GM19372 (cell line): ENCODE measurements around the gene ANKFN1.

Source experiments
- ATAC-seq: cut with Tn5 transposase; IDR thresholded peaks from one replicate; pipeline ENCODE4 v1.9.1; 2021; ENCODE audit warnings: mild to moderate bottlenecking, low read depth, moderate library complexity; ENCODE audit not compliant: unreplicated experiment

The ANKFN1 gene

DNA sequence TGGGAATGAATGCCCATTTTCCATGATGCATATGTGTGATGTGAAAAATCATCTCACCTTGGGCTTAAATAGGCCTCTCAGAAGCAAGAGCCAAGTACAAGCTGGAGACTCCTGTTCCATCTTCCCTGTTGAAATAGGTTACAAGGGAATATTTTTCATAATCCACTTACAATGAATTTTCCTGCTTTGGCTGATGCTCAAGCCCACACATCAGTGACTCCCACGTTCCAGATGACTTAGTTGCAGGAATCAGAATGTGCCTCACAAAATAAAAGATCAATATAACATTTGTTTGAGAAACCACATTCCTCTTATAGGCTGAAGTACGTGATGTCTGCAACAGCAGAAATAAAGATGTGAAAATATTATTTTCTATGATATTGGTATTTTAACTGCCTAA, 24.1 kb downstream of the ANKFN1 start:
- ATAC-seq = no peak

DNA sequence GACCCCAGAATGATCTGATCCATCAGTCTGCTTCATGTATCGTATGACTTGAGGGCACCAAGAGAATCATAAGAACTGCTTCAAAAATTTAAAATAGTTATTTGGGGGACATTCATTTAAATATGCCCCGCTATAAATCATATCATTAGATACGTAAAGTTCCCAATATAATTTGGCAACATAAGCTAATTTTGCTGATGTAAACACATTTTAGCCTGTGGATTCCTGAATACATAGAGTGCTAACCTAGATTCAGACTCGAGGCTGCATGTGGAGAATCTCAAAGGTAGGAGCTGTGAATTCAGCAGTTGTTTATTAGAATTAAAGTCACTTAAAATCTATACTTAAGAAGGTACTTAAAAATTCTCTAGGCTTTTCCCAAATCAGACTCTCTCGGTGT, 24.9 kb downstream of the ANKFN1 start:
- no peak for ATAC-seq

DNA sequence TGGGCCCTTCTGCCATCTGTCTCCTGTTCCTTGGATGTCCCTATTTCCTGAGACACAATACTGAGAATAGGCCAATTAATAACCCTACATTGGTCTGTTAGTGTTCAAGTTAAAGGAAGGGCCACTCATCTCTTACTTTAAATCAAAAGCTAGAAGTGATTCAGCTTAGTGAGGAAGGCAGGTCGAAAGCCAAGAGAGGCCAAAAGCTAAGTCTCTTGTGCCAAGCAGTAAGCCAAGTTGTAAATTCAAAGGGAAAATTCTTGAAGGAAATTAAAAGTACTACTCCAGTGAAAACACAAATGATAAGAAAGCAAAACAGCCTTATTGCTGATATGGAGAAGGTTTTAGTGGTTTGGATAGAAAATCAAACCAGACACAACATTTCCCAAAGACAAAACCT, 28.8 kb downstream of the ANKFN1 start:
- ATAC-seq = no peak

DNA sequence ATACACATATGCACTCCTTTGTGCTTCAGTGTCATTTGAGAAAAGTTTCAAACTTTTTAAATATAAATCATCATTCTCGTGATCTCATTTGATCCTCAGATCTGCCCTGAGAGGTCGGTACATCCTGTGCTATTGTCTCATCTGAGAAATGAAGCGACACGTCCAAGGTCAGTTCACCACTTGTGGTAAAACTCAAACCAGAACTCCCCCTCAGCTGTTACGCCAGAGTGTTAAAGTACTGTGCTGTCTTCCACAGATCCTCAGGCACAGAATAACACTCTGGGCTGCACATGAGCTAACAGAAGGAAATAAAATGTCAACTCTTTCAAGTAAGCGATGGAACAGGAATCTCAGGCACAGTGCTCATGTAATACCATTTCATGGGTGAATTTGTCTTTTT, 31.4 kb downstream of the ANKFN1 start:
- no peak for ATAC-seq

DNA sequence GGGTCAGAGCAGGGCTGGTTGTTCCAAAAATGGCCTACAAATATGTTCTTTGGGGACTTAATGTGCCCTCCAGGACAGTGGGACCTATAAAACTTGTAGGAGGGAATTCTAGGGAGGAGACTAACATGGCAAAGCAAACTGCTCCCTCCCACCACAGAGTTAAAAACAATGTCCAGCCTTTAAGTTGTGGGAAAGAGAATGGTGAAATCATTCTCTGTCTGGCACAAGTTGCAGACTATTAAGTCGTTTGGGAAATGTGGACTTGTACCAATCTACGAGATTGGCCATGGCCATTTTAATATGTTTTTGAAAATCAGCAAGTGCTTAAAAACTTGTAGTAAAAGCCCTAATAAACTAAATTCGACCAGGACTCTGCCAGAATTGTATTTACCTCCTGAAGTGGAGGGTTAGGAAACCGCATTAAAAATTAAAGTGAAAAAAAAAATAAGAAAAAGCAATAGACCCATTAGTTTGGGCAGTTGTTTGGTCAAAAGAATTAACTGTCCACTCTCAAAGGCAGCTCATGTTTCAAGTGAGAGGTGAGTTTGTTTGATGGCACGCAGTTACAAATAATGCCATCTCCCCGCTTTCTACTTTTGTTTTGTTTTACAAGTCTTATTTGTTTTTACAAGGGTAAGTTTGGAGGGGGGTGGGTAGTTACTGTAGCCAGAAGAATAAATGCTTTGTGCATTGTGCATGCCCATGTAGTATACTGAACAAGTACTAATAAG, 32.4 kb downstream of the ANKFN1 start:
- ATAC-seq = no peak

DNA sequence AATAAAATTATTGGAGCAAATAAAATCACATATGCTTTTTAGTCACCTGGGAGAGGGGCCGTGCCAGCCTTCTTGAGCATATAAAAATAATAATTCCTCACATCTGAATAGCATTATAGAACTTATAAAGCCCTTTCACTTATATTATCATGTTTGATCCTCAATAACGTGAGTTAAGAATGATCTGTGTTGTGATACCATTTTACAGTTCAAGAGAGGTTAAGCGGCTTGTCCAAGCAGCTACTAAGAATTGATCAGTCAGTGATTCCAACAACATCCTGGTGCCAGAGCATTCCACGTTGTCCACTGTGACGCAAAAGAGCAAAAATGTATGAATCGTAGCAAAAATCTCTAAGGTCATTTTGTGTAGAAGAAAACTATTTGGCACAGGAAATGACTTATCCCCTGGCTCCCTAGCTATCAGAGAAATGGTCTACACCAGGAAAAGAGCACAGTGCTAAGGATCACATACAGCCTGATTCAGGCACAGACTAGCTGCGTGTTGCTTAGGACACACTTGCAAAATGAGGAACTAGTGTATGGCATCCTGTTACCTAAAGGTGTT, 33.0 kb downstream of the ANKFN1 start:
- ATAC-seq = no peak

DNA sequence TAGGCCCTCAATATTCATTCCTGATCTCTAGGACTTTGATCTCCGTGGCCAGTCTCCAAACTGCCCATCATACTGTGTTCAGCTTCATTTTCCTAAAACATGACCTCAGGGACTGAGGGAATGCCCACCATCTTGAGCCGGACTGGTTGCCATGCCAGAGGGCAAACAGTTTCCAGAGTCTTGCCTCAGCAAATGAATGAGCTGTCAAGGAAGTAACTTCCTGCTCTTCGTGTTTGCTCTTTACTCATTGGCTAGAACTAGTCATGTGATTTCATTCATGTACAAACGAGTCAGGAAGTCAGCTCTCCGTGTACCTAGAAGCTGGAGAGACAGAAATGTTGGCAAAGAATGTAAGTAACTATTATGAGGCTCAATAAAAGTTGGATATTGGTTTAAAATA, 50.2 kb downstream of the ANKFN1 start:
- ATAC-seq = no peak

DNA sequence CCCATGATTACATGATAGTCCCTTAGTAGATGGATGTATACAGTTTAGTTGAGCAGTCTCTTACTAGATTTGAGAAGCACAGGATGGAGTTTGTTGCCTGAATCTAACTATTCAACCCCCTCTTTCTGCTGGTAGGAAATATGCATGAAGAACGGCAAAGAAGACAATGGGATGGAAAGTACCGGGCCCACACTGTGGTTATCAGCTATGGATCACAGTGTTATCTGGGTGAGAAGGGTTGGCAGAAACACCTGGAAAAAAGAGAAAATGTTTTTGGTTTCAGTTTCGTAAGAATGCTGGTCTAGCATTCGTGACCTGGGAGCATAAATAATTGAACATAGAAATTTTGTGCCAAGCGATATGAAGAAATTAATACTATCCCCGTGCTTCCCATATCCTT, 53.1 kb downstream of the ANKFN1 start:
- ATAC-seq = no peak

DNA sequence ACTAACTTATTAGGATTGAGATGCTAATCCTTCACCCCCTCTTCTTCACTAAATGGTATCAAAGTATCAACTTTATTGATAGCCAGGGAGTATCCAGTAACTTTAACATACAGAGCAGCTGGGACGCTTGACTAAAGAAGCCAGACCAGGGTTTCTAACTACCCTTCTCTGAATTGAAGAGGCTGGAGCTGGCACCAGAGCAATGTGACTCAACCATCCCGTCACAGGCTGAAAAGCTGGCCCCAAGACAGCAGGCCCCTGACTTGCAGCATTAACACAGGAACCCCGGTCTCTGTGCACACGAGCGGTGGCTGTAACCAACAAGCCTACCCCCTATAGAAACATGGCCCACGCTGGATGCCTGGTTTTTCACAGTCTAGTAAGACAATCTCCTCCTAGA, 59.8 kb downstream of the ANKFN1 start:
- ATAC-seq = no peak

DNA sequence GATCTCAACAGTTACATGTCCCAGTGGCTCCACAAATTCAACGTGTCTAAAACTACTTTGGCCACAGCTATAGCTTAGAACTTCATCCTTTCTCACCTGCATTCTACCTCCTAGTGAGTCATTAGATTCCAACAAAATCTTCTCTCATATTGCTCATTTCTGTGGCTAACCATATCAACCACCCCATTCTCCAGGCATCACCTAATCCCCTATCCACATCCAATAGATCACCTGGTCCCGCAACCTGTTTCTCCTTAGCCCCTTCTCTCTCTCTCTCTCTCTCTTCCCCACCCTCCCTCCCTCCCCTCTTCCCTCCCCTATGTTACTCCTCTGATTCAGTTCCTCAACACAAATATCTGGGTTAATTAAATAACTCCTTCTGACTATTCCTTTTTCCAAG, 64.6 kb downstream of the ANKFN1 start:
- ATAC-seq = no peak

DNA sequence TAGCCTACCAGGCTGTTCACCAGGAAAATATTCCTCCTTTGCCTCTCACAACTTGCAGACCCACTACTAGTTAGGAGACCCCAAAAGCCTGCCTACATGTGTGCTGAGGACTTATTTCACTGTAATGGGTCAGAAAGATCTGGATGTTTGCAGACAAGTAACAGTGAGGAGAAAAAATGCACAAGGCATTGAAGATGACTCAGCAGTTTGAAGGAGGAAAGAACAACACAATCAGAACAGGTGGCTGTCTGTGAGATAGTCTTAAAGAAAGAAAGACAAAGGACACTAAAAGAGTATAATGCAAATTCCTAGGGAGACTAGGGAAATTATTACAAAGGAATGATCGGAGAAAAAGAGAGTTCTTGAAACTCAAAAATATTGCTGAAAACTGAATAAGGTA, 69.0 kb downstream of the ANKFN1 start:
- ATAC-seq = no peak

DNA sequence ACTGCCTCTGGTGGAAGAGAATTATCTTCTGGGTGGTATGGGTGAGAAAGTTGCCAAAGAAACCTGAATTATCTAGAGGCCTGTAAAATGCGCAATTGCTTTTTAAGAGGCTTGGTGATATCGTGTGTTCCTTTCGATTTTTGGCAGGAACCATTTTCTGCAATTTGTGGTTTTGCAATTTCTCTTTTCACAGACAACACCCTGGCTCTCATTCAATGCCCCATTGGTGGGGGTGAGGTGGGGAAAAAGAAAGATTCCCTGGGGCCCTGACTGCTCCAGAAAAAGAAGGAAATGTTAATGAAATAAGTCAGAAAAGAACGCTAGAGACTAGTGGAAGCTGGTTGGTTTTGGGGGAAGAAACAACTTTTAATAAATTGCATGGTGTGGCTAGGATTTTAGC, 77.4 kb downstream of the ANKFN1 start:
- ATAC-seq = no peak

DNA sequence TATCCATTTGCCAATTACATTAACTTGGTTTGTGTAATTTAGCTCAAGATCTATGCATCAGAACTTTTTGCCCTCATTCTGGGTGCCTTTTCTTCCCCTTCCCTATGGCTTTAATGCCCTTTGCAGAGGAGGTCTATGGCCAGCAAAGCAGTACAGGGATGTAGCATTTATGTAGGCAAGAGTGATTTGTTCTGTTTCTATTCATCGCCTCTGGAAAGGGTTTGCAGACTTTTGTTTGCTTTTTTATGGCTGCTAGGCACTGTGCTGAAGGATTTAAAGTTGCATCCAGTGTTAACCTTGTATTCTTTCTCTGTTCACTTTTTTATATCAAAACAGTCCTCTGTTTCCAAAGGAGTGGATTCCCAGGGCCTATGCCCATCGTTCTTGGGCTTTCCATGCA, 78.0 kb downstream of the ANKFN1 start:
- no peak for ATAC-seq

DNA sequence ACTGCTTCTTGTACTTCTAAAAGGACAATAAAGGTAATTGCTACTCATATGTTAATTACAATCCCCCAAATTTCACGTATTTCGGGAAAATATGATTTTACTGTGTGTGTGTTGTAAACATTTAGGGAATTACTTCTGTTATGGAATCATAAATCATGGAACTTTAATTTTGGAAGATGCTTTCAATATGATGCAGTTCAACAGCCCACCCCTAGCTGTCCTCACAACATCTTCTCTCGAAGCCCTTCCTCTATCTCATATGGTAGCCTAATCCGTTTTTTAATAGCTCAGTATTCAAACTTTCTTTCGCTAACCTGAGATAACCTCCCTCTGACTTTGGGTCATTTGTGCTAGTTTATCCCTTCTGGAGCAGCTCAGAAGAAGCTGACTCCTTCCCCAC, 78.4 kb downstream of the ANKFN1 start:
- ATAC-seq = no peak

DNA sequence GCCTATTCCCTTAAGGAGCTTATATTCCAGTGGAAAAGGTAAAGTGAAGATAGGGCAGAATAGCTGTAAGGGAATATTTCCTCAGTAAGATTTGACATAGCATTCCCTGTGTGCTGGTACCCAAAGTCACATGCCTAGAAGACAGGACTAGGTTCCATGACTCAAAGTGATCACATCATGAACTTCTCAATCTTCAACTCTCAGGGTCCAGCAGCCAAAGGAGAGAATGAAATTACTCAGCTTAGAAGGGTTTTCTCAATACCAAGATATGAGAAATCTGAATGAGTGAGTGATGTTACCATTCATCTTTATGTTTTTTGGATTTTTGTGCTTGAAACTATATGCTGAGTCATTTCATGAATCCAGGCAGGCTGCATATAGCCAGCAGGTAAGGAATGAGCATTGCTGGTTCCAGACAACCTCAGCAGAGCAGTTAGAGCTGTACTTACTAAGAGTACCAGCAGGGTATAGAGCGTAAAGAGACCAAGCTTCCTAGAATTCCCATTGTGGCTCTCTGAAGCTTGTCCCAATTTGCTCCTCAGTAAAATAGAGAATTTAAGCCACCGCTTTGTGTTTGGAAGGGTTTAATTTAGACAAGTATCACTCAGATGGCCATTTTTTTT, 91.1 kb downstream of the ANKFN1 start:
- no peak for ATAC-seq

DNA sequence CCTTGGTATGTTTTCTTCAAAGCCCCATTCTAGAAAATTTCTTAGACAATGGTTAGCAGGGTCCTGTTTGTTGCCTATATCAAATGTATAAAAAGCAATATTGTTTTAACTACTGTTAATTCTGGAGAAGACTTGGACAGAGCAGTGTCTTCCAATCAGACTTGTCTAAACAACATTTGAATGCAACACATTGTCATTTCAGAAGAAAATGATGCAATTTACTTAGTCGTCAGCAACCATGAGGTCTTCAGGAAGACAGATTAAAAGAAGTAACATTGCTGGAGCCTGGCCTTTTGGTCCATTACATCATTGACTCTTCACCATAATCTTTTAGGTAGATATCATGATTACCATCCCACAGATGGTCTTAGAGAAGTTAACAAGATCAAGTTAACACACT, 94.5 kb downstream of the ANKFN1 start:
- ATAC-seq = no peak

DNA sequence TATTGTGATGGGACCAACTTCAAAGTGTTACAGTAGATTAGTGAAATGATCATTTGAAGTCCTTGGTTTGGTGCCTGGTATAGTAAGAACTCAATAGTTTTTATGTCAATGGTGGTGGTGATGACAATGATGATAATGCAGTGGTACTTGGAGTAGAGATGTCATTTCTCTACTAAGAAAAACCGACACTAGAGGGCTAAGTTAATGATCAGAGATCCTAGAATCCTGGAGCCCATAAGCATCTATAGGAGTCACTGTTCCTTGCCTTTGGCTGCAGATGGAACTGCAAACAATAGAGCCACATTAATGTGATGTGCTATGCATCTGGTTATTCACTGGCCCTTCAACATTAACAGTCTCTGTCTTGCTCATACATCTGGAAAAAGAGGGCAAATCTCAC, 103.8 kb downstream of the ANKFN1 start:
- no peak for ATAC-seq

DNA sequence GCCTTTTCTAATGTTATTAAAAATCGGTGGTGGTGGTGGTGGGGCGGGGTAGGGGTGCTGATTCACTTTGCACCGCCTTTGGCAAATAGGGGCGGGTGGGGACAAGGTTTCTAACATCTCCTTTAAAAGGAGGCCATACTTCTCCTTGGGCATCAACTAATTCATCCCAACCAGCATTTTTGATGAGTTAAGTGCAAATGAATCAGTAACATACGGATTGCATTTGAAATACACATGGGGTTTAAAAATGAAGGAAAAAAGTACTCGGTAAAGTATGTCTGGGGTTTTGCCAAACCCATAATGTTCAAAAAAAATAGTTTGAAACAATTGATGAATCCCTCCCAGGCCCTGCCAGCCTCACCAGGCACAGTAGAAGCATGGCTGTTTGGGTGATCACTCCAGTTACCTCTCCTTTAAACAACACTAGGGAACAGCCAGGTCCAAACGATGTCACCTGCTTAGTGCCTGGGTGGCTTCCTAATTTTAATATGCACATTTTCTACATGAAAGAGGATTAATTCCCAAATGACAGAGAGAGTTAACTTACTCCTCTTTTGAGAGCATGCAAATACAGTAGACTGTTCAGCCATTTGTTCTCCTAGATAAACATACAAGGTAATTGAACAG, 107.2 kb downstream of the ANKFN1 start:
- ATAC-seq = no peak

DNA sequence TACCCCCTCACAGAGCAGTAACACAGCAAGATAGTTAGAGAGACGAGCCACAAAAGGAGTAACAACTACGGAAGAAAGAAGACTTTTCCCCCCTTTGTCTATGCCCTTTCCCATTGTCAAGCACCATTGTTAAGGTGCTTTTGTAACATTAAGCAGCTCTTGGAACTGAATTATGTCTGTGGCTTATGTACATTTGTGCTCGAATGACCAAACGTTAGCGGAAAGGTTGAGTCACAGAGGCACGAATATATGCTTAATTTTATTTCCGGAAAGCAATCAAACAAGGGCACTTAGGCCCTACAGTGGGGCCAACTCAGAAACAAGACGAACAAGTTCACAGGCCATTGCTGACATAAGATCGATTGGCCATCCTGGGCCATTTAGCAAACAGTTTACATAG, 109.5 kb downstream of the ANKFN1 start:
- ATAC-seq = no peak

DNA sequence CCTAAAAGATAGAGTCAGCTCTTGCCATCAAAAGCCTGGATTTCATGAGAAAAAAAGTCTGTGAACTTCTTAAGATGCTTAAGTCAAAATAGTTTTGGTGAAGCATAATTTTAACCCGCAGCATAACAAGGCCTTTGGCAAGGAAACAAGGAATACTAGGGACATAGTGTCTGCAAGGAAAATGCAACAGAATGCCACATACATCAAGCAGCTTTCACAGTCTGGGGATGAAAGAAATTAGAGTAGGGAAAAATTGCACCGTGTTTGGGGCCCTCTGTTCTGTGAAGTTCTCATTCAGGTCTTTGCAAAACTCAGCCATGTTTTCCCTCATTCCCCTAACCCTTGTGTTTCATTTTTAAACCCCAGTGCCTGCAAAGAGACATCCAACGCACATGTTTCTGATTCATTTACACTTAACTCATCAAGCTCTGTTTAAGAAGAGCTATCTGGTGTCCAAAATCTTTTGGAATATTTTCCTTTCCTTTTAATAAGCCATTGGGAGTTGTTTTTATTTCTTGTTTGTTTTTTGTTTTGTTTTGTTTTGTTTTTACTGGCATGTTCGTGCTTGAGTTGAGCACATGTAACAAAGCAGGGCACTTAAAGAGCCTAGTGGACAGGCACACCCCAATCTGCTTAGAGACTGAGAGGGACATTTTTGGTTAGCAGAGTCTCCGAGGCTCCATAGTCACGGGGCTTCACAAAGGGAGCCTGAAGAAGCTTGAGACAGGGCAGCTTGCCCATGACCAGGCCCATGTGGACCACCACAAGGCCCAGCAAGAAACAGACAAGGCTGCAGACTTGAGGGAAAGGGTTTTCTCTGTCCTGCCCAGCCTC, 116.5 kb downstream of the ANKFN1 start:
- no peak for ATAC-seq

DNA sequence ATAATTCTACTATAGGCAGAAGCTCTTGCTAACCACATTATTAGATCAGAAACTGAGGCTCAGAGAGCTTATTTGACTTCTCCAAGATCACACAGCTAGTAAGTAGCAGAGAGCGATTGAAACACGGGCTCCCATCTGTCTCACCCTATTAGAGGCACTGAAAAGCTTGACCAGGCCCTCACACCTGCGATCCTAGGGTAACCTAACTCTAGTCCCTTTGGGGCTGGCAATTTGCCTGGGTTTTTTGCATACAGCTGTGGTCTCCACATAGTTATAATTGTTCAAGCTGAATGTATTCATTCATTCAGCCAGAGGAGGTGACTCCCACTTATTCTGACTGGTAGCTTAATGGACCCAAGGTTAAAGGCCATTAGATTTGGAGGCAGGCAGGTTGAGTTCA, 121.2 kb downstream of the ANKFN1 start:
- no peak for ATAC-seq
